ENCODE results near the gene DMP1. TPM values are rescaled to one million over a fixed set of nuclear protein-coding genes. Genes with fewer than 3 reads are reported as not detected.
"Not testable (repeated sequence)": the region's sequence is repeated elsewhere in the genome, so short reads cannot be mapped to it uniquely, and the experiment has no call there.

Gene DMP1
- total RNA-seq, 3 donors from 2014 or later: not detected

GRCh38 chr4:87654487-87655044 is 4.5 kb downstream of the DMP1 start:
- Mint-ChIP-seq H3K27me3 (ENCODE audit: low read depth) (peaks cover 2% of the 10 kb centered on the region), H3K9me3 (no peaks in the 10 kb centered on the region), H3K4me1 (ENCODE audit: low read depth) (no peaks in the 10 kb centered on the region), H3K36me3 (ENCODE audit: insufficient read depth) (no peaks in the 10 kb centered on the region), H3K4me3 (no peak overlapping the region)
- no peak for DNase-seq
- ATAC-seq: no peak

GRCh38 chr4:87657525-87657924 is 7.4 kb downstream of the DMP1 start:
- Mint-ChIP-seq H3K4me1 (ENCODE audit: low read depth) (no peaks in the 10 kb centered on the region), H3K27me3 (ENCODE audit: low read depth) (peaks cover 9% of the 10 kb centered on the region), H3K4me3 (no peak overlapping the region), H3K36me3 (ENCODE audit: insufficient read depth) (no peaks in the 10 kb centered on the region), H3K9me3 (no peaks in the 10 kb centered on the region)
- ATAC-seq: no peak
- DNase-seq: no peak

GRCh38 chr4:87659247-87659931 is 9.3 kb downstream of the DMP1 start:
- DNase-seq: no peak
- Mint-ChIP-seq H3K27me3 (ENCODE audit: low read depth) (peaks cover 9% of the 10 kb centered on the region), H3K4me3 (no peak overlapping the region), H3K9me3 (no peaks in the 10 kb centered on the region), H3K36me3 (ENCODE audit: insufficient read depth) (no peaks in the 10 kb centered on the region), H3K4me1 (ENCODE audit: low read depth) (no peaks in the 10 kb centered on the region)
- ATAC-seq: no peak

- H3K4me3 Mint-ChIP-seq: no peak overlapping the region
- no peaks in the 10 kb centered on the region for H3K36me3 Mint-ChIP-seq (ENCODE audit: insufficient read depth)
- H3K4me1 Mint-ChIP-seq (ENCODE audit: low read depth): no peaks in the 10 kb centered on the region
- ATAC-seq (no peak), DNase-seq (no peak)
- H3K9me3 Mint-ChIP-seq: no peaks in the 10 kb centered on the region
- H3K27me3 Mint-ChIP-seq (ENCODE audit: low read depth): peaks cover 12% of the 10 kb centered on the region
Observed at GRCh38 chr4:87662871-87663270, 12.8 kb downstream of the DMP1 start.

GRCh38 chr4:87669373-87669772 is 19.3 kb downstream of the DMP1 start:
- ATAC-seq: no peak
- DNase-seq: no peak
- no peak overlapping the region for H3K4me3 Mint-ChIP-seq
- peaks cover 18% of the 10 kb centered on the region for H3K27me3 Mint-ChIP-seq (ENCODE audit: low read depth)
- H3K9me3 Mint-ChIP-seq: peaks cover 19% of the 10 kb centered on the region
- no peaks in the 10 kb centered on the region for H3K36me3 Mint-ChIP-seq (ENCODE audit: insufficient read depth)
- H3K4me1 Mint-ChIP-seq (ENCODE audit: low read depth): no peaks in the 10 kb centered on the region

- Mint-ChIP-seq H3K27me3 (ENCODE audit: low read depth) (peaks cover 3% of the 10 kb centered on the region), H3K36me3 (ENCODE audit: insufficient read depth) (no peaks in the 10 kb centered on the region), H3K4me1 (ENCODE audit: low read depth) (no peaks in the 10 kb centered on the region), H3K4me3 (no peak overlapping the region), H3K9me3 (peaks cover 13% of the 10 kb centered on the region)
- no peak for ATAC-seq
- no peak for DNase-seq
Observed at GRCh38 chr4:87677731-87678130, 27.7 kb downstream of the DMP1 start.

GRCh38 chr4:87679449-87680169 is 29.5 kb downstream of the DMP1 start:
- no peak overlapping the region for H3K4me3 Mint-ChIP-seq
- ATAC-seq: no peak
- H3K9me3 Mint-ChIP-seq: peaks cover 6% of the 10 kb centered on the region
- no peaks in the 10 kb centered on the region for H3K36me3 Mint-ChIP-seq (ENCODE audit: insufficient read depth)
- DNase-seq: no peak
- H3K4me1 Mint-ChIP-seq (ENCODE audit: low read depth): no peaks in the 10 kb centered on the region
- H3K27me3 Mint-ChIP-seq (ENCODE audit: low read depth): peaks cover 3% of the 10 kb centered on the region

GRCh38 chr4:87680271-87680670 is 30.2 kb downstream of the DMP1 start:
- no peaks in the 10 kb centered on the region for H3K27me3 Mint-ChIP-seq (ENCODE audit: low read depth)
- no peaks in the 10 kb centered on the region for H3K4me1 Mint-ChIP-seq (ENCODE audit: low read depth)
- no peaks in the 10 kb centered on the region for H3K36me3 Mint-ChIP-seq (ENCODE audit: insufficient read depth)
- no peaks in the 10 kb centered on the region for H3K9me3 Mint-ChIP-seq
- no peak for ATAC-seq
- no peak overlapping the region for H3K4me3 Mint-ChIP-seq
- DNase-seq: no peak

- H3K4me1 Mint-ChIP-seq (ENCODE audit: low read depth): no peaks in the 10 kb centered on the region
Observed at GRCh38 chr4:87688316-87688715, 38.2 kb downstream of the DMP1 start.

GRCh38 chr4:87690947-87691346 is 40.9 kb downstream of the DMP1 start:
- not testable (repeated sequence) for H3K36me3 Mint-ChIP-seq (ENCODE audit: insufficient read depth); H3K27me3 Mint-ChIP-seq (ENCODE audit: low read depth); DNase-seq; H3K4me1 Mint-ChIP-seq (ENCODE audit: low read depth); ATAC-seq; H3K4me3 Mint-ChIP-seq
- peaks cover 15% of the 10 kb centered on the region for H3K9me3 Mint-ChIP-seq

More at GRCh38 chr4:87688316-87688715, 38.2 kb downstream of the DMP1 start:
- DNase-seq: no peak
- Mint-ChIP-seq H3K4me3 (no peak overlapping the region), H3K27me3 (ENCODE audit: low read depth) (peaks cover 6% of the 10 kb centered on the region), H3K36me3 (ENCODE audit: insufficient read depth) (no peaks in the 10 kb centered on the region), H3K9me3 (peaks cover 12% of the 10 kb centered on the region)
- ATAC-seq: no peak

GRCh38 chr4:87692060-87692459 is 42.0 kb downstream of the DMP1 start:
- peaks cover 15% of the 10 kb centered on the region for H3K9me3 Mint-ChIP-seq
- ATAC-seq; H3K36me3 Mint-ChIP-seq (ENCODE audit: insufficient read depth); H3K27me3 Mint-ChIP-seq (ENCODE audit: low read depth); H3K4me3 Mint-ChIP-seq; H3K4me1 Mint-ChIP-seq (ENCODE audit: low read depth); DNase-seq: not testable (repeated sequence)

GRCh38 chr4:87697272-87697671 is 47.2 kb downstream of the DMP1 start:
- H3K36me3 Mint-ChIP-seq (ENCODE audit: insufficient read depth): no peaks in the 10 kb centered on the region
- H3K4me1 Mint-ChIP-seq (ENCODE audit: low read depth): no peaks in the 10 kb centered on the region
- H3K9me3 Mint-ChIP-seq: peaks cover 7% of the 10 kb centered on the region
- H3K4me3 Mint-ChIP-seq: no peak overlapping the region
- ATAC-seq (no peak), DNase-seq (no peak)
- no peaks in the 10 kb centered on the region for H3K27me3 Mint-ChIP-seq (ENCODE audit: low read depth)

- no peak for ATAC-seq
Observed at GRCh38 chr4:87697945-87698344, 47.9 kb downstream of the DMP1 start.

GRCh38 chr4:87698394-87698793 is 48.3 kb downstream of the DMP1 start:
- DNase-seq (no peak), ATAC-seq (no peak)
- Mint-ChIP-seq H3K4me3 (no peak overlapping the region), H3K36me3 (ENCODE audit: insufficient read depth) (no peaks in the 10 kb centered on the region), H3K27me3 (ENCODE audit: low read depth) (no peaks in the 10 kb centered on the region), H3K4me1 (ENCODE audit: low read depth) (no peaks in the 10 kb centered on the region), H3K9me3 (peaks cover 1% of the 10 kb centered on the region)

More at GRCh38 chr4:87697945-87698344, 47.9 kb downstream of the DMP1 start:
- Mint-ChIP-seq H3K4me1 (ENCODE audit: low read depth) (no peaks in the 10 kb centered on the region), H3K9me3 (peaks cover 6% of the 10 kb centered on the region), H3K36me3 (ENCODE audit: insufficient read depth) (no peaks in the 10 kb centered on the region), H3K4me3 (no peak overlapping the region), H3K27me3 (ENCODE audit: low read depth) (no peaks in the 10 kb centered on the region)
- DNase-seq: no peak

- Mint-ChIP-seq H3K9me3 (no peaks in the 10 kb centered on the region), H3K36me3 (ENCODE audit: insufficient read depth) (no peaks in the 10 kb centered on the region), H3K4me3 (no peak overlapping the region), H3K27me3 (ENCODE audit: low read depth) (peaks cover 15% of the 10 kb centered on the region), H3K4me1 (ENCODE audit: low read depth) (no peaks in the 10 kb centered on the region)
- DNase-seq (no peak), ATAC-seq (no peak)
Observed at GRCh38 chr4:87704001-87704400, 53.9 kb downstream of the DMP1 start.
